ENCODE data around the gene TRPV2. TPM values are rescaled to one million over a fixed set of nuclear protein-coding genes. Genes with fewer than 3 reads are reported as not detected.
A peak's percentile ranks its signal among the peaks of the same experiment; 100 is the strongest.

Gene TRPV2
- total and polyA plus RNA-seq, 9 of the 15 experiments (the other 6 are each of a cell fraction or from before 2014, with no cell fraction given): 10.0 to 97.5 (median 30.3) TPM

DNA sequence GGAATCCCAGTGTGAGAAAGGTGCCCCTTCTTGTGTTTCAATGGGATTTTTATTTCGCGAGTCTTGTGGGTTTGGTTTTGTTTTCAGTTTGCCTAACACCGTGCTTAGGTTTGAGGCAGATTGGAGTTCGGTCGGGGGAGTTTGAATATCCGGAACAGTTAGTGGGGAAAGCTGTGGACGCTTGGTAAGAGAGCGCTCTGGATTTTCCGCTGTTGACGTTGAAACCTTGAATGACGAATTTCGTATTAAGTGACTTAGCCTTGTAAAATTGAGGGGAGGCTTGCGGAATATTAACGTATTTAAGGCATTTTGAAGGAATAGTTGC, 33.9 kb upstream of the TRPV2 start (continued):
- TF ChIP-seq, protein P1, sequence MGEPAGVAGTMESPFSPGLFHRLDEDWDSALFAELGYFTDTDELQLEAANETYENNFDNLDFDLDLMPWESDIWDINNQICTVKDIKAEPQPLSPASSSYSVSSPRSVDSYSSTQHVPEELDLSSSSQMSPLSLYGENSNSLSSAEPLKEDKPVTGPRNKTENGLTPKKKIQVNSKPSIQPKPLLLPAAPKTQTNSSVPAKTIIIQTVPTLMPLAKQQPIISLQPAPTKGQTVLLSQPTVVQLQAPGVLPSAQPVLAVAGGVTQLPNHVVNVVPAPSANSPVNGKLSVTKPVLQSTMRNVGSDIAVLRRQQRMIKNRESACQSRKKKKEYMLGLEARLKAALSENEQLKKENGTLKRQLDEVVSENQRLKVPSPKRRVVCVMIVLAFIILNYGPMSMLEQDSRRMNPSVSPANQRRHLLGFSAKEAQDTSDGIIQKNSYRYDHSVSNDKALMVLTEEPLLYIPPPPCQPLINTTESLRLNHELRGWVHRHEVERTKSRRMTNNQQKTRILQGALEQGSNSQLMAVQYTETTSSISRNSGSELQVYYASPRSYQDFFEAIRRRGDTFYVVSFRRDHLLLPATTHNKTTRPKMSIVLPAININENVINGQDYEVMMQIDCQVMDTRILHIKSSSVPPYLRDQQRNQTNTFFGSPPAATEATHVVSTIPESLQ (CRISPR knock-in tag; IDR thresholded peaks at IDR 0.05): no peak
- TF ChIP-seq ETV5 (CRISPR knock-in tag; IDR thresholded peaks at IDR 0.05; ENCODE audit: low read depth): no peak
- TF ChIP-seq ZNF444 (CRISPR knock-in tag; IDR thresholded peaks at IDR 0.05): no peak
- TF ChIP-seq, protein P2, sequence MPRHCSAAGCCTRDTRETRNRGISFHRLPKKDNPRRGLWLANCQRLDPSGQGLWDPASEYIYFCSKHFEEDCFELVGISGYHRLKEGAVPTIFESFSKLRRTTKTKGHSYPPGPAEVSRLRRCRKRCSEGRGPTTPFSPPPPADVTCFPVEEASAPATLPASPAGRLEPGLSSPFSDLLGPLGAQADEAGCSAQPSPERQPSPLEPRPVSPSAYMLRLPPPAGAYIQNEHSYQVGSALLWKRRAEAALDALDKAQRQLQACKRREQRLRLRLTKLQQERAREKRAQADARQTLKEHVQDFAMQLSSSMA (CRISPR knock-in tag; IDR thresholded peaks at IDR 0.05): no peak
- TF ChIP-seq ERF (CRISPR knock-in tag; IDR thresholded peaks at IDR 0.05): no peak
- TF ChIP-seq DNMT1 (IDR thresholded peaks at IDR 0.05): no peak
- no peak for TF ChIP-seq ATF7 (IDR thresholded peaks at IDR 0.05)
- TF ChIP-seq NR2F6 (CRISPR knock-in tag; IDR thresholded peaks at IDR 0.05): no peak
- no peak for TF ChIP-seq ZNF224 (CRISPR knock-in tag; IDR thresholded peaks at IDR 0.05)
- TF ChIP-seq, protein P3, sequence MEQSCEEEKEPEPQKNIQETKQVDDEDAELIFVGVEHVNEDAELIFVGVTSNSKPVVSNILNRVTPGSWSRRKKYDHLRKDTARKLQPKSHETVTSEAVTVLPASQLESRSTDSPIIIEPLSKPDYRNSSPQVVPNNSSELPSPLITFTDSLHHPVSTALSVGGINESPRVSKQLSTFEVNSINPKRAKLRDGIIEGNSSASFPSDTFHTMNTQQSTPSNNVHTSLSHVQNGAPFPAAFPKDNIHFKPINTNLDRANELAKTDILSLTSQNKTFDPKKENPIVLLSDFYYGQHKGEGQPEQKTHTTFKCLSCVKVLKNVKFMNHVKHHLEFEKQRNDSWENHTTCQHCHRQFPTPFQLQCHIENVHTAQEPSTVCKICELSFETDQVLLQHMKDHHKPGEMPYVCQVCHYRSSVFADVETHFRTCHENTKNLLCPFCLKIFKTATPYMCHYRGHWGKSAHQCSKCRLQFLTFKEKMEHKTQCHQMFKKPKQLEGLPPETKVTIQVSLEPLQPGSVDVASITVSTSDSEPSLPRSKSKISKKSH (CRISPR knock-in tag; IDR thresholded peaks at IDR 0.05): no peak
- TF ChIP-seq, protein P4, sequence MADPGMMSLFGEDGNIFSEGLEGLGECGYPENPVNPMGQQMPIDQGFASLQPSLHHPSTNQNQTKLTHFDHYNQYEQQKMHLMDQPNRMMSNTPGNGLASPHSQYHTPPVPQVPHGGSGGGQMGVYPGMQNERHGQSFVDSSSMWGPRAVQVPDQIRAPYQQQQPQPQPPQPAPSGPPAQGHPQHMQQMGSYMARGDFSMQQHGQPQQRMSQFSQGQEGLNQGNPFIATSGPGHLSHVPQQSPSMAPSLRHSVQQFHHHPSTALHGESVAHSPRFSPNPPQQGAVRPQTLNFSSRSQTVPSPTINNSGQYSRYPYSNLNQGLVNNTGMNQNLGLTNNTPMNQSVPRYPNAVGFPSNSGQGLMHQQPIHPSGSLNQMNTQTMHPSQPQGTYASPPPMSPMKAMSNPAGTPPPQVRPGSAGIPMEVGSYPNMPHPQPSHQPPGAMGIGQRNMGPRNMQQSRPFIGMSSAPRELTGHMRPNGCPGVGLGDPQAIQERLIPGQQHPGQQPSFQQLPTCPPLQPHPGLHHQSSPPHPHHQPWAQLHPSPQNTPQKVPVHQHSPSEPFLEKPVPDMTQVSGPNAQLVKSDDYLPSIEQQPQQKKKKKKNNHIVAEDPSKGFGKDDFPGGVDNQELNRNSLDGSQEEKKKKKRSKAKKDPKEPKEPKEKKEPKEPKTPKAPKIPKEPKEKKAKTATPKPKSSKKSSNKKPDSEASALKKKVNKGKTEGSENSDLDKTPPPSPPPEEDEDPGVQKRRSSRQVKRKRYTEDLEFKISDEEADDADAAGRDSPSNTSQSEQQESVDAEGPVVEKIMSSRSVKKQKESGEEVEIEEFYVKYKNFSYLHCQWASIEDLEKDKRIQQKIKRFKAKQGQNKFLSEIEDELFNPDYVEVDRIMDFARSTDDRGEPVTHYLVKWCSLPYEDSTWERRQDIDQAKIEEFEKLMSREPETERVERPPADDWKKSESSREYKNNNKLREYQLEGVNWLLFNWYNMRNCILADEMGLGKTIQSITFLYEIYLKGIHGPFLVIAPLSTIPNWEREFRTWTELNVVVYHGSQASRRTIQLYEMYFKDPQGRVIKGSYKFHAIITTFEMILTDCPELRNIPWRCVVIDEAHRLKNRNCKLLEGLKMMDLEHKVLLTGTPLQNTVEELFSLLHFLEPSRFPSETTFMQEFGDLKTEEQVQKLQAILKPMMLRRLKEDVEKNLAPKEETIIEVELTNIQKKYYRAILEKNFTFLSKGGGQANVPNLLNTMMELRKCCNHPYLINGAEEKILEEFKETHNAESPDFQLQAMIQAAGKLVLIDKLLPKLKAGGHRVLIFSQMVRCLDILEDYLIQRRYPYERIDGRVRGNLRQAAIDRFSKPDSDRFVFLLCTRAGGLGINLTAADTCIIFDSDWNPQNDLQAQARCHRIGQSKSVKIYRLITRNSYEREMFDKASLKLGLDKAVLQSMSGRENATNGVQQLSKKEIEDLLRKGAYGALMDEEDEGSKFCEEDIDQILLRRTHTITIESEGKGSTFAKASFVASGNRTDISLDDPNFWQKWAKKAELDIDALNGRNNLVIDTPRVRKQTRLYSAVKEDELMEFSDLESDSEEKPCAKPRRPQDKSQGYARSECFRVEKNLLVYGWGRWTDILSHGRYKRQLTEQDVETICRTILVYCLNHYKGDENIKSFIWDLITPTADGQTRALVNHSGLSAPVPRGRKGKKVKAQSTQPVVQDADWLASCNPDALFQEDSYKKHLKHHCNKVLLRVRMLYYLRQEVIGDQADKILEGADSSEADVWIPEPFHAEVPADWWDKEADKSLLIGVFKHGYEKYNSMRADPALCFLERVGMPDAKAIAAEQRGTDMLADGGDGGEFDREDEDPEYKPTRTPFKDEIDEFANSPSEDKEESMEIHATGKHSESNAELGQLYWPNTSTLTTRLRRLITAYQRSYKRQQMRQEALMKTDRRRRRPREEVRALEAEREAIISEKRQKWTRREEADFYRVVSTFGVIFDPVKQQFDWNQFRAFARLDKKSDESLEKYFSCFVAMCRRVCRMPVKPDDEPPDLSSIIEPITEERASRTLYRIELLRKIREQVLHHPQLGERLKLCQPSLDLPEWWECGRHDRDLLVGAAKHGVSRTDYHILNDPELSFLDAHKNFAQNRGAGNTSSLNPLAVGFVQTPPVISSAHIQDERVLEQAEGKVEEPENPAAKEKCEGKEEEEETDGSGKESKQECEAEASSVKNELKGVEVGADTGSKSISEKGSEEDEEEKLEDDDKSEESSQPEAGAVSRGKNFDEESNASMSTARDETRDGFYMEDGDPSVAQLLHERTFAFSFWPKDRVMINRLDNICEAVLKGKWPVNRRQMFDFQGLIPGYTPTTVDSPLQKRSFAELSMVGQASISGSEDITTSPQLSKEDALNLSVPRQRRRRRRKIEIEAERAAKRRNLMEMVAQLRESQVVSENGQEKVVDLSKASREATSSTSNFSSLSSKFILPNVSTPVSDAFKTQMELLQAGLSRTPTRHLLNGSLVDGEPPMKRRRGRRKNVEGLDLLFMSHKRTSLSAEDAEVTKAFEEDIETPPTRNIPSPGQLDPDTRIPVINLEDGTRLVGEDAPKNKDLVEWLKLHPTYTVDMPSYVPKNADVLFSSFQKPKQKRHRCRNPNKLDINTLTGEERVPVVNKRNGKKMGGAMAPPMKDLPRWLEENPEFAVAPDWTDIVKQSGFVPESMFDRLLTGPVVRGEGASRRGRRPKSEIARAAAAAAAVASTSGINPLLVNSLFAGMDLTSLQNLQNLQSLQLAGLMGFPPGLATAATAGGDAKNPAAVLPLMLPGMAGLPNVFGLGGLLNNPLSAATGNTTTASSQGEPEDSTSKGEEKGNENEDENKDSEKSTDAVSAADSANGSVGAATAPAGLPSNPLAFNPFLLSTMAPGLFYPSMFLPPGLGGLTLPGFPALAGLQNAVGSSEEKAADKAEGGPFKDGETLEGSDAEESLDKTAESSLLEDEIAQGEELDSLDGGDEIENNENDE (IDR thresholded peaks at IDR 0.05; ENCODE audit: low read depth, low read length): no peak
- TF ChIP-seq, protein P5, sequence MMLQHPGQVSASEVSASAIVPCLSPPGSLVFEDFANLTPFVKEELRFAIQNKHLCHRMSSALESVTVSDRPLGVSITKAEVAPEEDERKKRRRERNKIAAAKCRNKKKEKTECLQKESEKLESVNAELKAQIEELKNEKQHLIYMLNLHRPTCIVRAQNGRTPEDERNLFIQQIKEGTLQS (IDR thresholded peaks at IDR 0.05): no peak
- TF ChIP-seq, protein P5 (CRISPR knock-in tag; conservative IDR thresholded peaks at IDR 0.05): peak; percentile 3; the same call in 1 of the 2 replicates
